Type B pancreatic cell (in vitro differentiated cells): ENCODE measurements around the gene ALG8. TPM values are rescaled to one million over a fixed set of nuclear protein-coding genes. Genes with fewer than 3 reads are reported as not detected.
A peak's percentile ranks its signal among the peaks of the same experiment; 100 is the strongest.

Source experiments
- DNase-seq: peaks from one replicate; pipeline ENCODE4 v3.0.0; 2021; ENCODE audit warnings: mixed read lengths; ENCODE audit not compliant: unreplicated experiment; ENCODE audit errors: extremely low spot score
- H3K27ac Mint-ChIP-seq: 2 replicates; pipeline ENCODE4 v1.8.0; 2021; ENCODE audit warnings: mild to moderate bottlenecking, mixed read lengths
- H3K27me3 Mint-ChIP-seq: 2 replicates; pipeline ENCODE4 v1.8.0; 2021; ENCODE audit warnings: mixed read lengths
- H3K36me3 Mint-ChIP-seq: 2 replicates; pipeline ENCODE4 v1.8.0; 2021; ENCODE audit warnings: mixed read lengths
- H3K4me1 Mint-ChIP-seq: one replicate; pipeline ENCODE4 v1.8.0; 2021; ENCODE audit warnings: mixed read lengths; ENCODE audit not compliant: unreplicated experiment
- H3K4me3 Mint-ChIP-seq: 2 replicates; pipeline ENCODE4 v1.8.0; 2021; ENCODE audit warnings: mild to moderate bottlenecking, mixed read lengths
- H3K9me3 Mint-ChIP-seq: 2 replicates; pipeline ENCODE4 v1.8.0; 2021; ENCODE audit warnings: mixed read lengths
- total RNA-seq: library from RNA; stranded (reverse); gene quantifications from 2 replicates; pipeline ENCODE4 v1.2.1, GENCODE V29; 2021; ENCODE audit warnings: low replicate concordance
- TF ChIP-seq, protein P1 (sequence below): fragments of 200-600 bp; sonication (generic); conservative IDR thresholded peaks from 2 replicates; pipeline ENCODE4 v1.5.0; 2021; ENCODE audit warnings: antibody characterized with exemption, mild to moderate bottlenecking

Gene ALG8
- total RNA-seq, 1 donor from 2014 or later, result 71.8 TPM

DNA sequence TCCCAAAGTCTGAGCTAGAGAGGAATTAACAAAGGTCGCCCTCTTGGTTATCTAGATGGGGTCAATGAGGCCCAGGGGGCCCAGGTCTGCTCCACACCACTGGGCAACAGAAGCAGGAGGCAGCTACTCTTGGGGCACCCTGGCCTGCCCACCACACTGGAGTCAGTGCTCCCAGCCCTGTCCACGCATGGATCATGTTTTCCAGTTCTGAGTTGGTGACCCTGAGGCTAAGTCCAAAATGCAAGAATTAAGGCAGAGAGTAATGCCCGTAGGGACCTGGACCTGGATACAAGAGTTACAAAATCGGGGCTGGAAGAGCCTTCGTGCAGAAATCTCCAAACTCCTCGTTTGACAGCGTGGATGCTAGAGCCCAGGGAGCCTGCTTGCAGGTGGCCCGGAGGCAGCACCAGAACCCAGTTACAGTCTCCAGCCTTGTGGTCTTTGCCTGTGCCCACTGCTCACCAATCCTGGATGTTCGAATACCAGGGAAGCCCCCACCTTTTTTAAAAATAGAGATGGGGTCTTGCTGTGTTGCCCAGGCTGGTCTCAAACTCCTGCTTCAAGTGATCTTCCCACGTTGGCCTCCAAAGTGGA lies 81.9 kb downstream of the ALG8 start:
- H3K4me3 Mint-ChIP-seq, result no peak overlapping the region
- H3K9me3 Mint-ChIP-seq, result no peaks in the 10 kb centered on the region
- no peaks in the 10 kb centered on the region for H3K36me3 Mint-ChIP-seq
- H3K27ac Mint-ChIP-seq, result no peak overlapping the region
- H3K4me1 Mint-ChIP-seq, result no peaks in the 10 kb centered on the region
- DNase-seq, result no peak
- H3K27me3 Mint-ChIP-seq, result no peaks in the 10 kb centered on the region
- TF ChIP-seq, protein P1, sequence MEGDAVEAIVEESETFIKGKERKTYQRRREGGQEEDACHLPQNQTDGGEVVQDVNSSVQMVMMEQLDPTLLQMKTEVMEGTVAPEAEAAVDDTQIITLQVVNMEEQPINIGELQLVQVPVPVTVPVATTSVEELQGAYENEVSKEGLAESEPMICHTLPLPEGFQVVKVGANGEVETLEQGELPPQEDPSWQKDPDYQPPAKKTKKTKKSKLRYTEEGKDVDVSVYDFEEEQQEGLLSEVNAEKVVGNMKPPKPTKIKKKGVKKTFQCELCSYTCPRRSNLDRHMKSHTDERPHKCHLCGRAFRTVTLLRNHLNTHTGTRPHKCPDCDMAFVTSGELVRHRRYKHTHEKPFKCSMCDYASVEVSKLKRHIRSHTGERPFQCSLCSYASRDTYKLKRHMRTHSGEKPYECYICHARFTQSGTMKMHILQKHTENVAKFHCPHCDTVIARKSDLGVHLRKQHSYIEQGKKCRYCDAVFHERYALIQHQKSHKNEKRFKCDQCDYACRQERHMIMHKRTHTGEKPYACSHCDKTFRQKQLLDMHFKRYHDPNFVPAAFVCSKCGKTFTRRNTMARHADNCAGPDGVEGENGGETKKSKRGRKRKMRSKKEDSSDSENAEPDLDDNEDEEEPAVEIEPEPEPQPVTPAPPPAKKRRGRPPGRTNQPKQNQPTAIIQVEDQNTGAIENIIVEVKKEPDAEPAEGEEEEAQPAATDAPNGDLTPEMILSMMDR, result no peak

DNA sequence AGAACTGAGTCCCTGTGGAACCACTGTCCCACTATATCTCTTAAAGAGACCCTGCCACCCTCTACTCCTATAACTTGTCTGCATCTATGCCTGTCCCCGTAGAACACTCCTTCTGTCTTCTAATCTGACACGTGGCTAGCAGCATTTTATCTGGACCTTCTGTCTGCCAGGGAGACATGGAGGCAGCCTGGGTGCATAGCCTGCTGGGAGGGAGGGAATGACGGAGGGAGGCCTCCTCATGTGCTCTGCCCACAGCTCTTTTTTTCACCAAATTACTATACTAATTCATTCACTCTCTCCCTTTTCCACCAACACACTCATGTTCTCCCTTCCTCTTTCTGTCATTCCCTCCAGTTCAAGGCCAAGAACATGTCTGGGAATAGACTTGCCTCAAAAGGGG lies 83.3 kb downstream of the ALG8 start:
- Mint-ChIP-seq H3K4me1 (no peaks in the 10 kb centered on the region), H3K36me3 (no peaks in the 10 kb centered on the region), H3K27me3 (no peaks in the 10 kb centered on the region), H3K4me3 (no peak overlapping the region), H3K9me3 (no peaks in the 10 kb centered on the region), H3K27ac (no peak overlapping the region)
- no peak for DNase-seq
- TF ChIP-seq, protein P1, result no peak

DNA sequence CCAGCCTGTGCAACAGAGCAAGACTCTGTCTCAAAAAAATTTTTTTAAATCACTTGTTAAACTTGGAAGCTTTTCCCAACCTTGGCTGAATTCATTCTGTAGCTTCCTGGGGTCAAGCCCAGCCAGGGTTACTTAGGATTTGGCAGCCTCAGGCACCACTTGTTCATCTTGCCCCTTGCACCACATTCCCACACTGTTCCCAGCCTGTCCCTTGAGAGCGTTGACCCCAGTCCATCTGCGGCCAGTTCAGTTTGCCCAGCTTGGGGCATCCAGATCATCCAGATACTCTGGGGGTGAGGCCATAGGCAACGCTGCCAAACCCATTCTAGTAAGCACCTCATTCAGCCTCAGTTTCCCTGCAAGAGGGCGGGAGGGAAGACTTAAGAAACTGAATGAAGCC lies 84.5 kb downstream of the ALG8 start:
- TF ChIP-seq, protein P1, result no peak
- H3K27ac Mint-ChIP-seq, result no peak overlapping the region
- H3K9me3 Mint-ChIP-seq, result no peaks in the 10 kb centered on the region
- no peaks in the 10 kb centered on the region for H3K4me1 Mint-ChIP-seq
- H3K27me3 Mint-ChIP-seq, result no peaks in the 10 kb centered on the region
- H3K36me3 Mint-ChIP-seq, result no peaks in the 10 kb centered on the region
- no peak for DNase-seq
- no peak overlapping the region for H3K4me3 Mint-ChIP-seq

GRCh38 chr11:78050964-78051831 lies 88.2 kb downstream of the ALG8 start:
- TF ChIP-seq, protein P1, result no peak
- H3K4me1 Mint-ChIP-seq, result peaks cover 11% of the 10 kb centered on the region
- H3K36me3 Mint-ChIP-seq, result no peaks in the 10 kb centered on the region
- H3K27ac Mint-ChIP-seq, result peak overlapping the region; percentile 46
- no peak for DNase-seq
- no peaks in the 10 kb centered on the region for H3K27me3 Mint-ChIP-seq
- H3K9me3 Mint-ChIP-seq, result no peaks in the 10 kb centered on the region
- H3K4me3 Mint-ChIP-seq, result no peak overlapping the region

Other genes starting within 250 kb of the ALG8 start
- gene INTS4, start 145.0 kb downstream of the ALG8 start, total RNA-seq, result 27.1 and 46.3 TPM in 2 replicates
- 1.2 and 2.8 TPM in 2 replicates for gene KCTD14, start 116.3 kb downstream of the ALG8 start, total RNA-seq
- not detected in 2 replicates for gene THRSP, start 75.8 kb downstream of the ALG8 start, total RNA-seq
- gene NDUFC2, start 59.8 kb downstream of the ALG8 start, total RNA-seq, result 233 and 240 TPM in 2 replicates
- 9.7 and 10.7 TPM in 2 replicates for gene KCTD21, start 49.0 kb upstream of the ALG8 start, total RNA-seq
- gene USP35, start 49.3 kb upstream of the ALG8 start, total RNA-seq, result 8.9 and 9.7 TPM in 2 replicates